Adrenal gland (tissue), 12 donors: ENCODE results near the gene BCL2. TPM values are rescaled to one million over a fixed set of nuclear protein-coding genes. Genes with fewer than 3 reads are reported as not detected.

ENCODE experiments used
- DNase-seq, 7 donors: peaks; one replicate each; pipeline ENCODE4 v3.0.0-alpha.2; 2019 to 2020
- H3K27ac ChIP-seq, 5 donors: fragments of 200-600 bp; sonication (generic) in 4 of 5; 1 replicate in 3 of 5; 2 replicates in 2 of 5; pipeline versions ENCODE4 v1.5.1 to v1.8.0; 2016 to 2020; ENCODE audit warnings: mild to moderate bottlenecking in 1 of 5
- H3K27me3 ChIP-seq: fragments of 200-600 bp; 2 replicates; pipeline ENCODE4 v1.8.0; 2021
- H3K36me3 ChIP-seq, 2 donors: fragments of 200-600 bp; replicated peaks in 1 of 2; 1 replicate in 1 of 2; 2 replicates in 1 of 2; pipeline versions ENCODE4 v1.5.1 to v1.8.0; 2018 to 2022
- H3K4me1 ChIP-seq, 2 donors: fragments of 200-600 bp; replicated peaks in 1 of 2; 1 replicate in 1 of 2; 2 replicates in 1 of 2; pipeline versions ENCODE4 v1.5.1 to v1.8.0; 2018 to 2021
- H3K4me3 ChIP-seq, 4 donors: fragments of 200-600 bp; sonication (generic) in 3 of 4; one replicate each; pipeline ENCODE4 v1.5.1; 2016 to 2018
- H3K9me3 ChIP-seq, 3 donors: fragments of 200-600 bp; sonication (generic) in 1 of 3; replicated peaks in 1 of 3; 1 replicate in 2 of 3; 2 replicates in 1 of 3; pipeline versions ENCODE4 v1.5.1 to v1.8.0; 2016 to 2021
- CTCF ChIP-seq, 6 experiments: fragments of 450-650 bp in 4 of 6; fragments of 200-600 bp in 2 of 6; sonication (generic) in 1 of 6; IDR thresholded peaks; 1 replicate in 5 of 6; 2 replicates in 1 of 6; pipeline versions ENCODE4 v1.5.1 to v1.8.0; 2016 to 2021; ENCODE audit warnings: antibody characterized with exemption in 6 of 6, mild to moderate bottlenecking in 2 of 6, moderate library complexity in 1 of 6
- POLR2A ChIP-seq, 2 donors: fragments of 450-650 bp; IDR thresholded peaks; one replicate each; pipeline ENCODE4 v1.6.1; 2017; ENCODE audit warnings: antibody characterized with exemption in 2 of 2, mild to moderate bottlenecking in 2 of 2, moderate library complexity in 1 of 2
- WGBS, 4 donors: extraction: QIAGEN DNeasy Blood & Tissue Kit in 2 of 4; methylation state at CpG; one replicate each; pipeline versions ENCODE4 v1.1.5 to v1.1.7; 2013 to 2017; 5-methylcytosine and 5-hydroxymethylcytosine counted together
- intact Hi-C, 2 donors: fragments of 100-400 bp; cut with DNase I; formaldehyde crosslinking; loops; one replicate each; pipeline versions ENCODE4 v1.14.1 to v1.15.0; 2022 to 2023
- polyA plus RNA-seq, 3 donors: library from polyadenylated mRNA; stranded (reverse); fragments of 200-250 nt in 2 of 3; fragments of 350-450 nt in 1 of 3; fragmentation: Illumina TruSeq in 1 of 3; extraction: RNeasy Lipid Tissue Mini Kit (QIAGEN cat#74804) in 1 of 3; gene quantifications; one replicate each; pipeline ENCODE4 v1.2.3, GENCODE V29; 2013 to 2014
- total RNA-seq, 9 donors: library from RNA; depleted of rRNA in 4 of 9; stranded (reverse); fragments of >200 nt in 4 of 9; fragments of 120-200 nt in 1 of 9; fragmentation: NEBNext Ultra II Directional in 1 of 9; extraction: Animal tissue kit (Norgen Biotek cat#: 25700) in 1 of 9; gene quantifications; one replicate each; pipeline versions ENCODE4 v1.1.0 to v1.2.4, GENCODE V29; 2013 to 2023
- donor health status: healthy with polysubstance abuse.
- donor health status: Bipolar disorder and iron deficiency.
- donor health status: DM: yes; HTN: yes; CAD: no.
- donor health status: DM: no; HTN: no; CAD: no.
- donor health status: DM: no; HTN: no; CAD: no.
- donor health status: DM: yes; HTN: yes; CAD: no.

BCL2 gene
- total and polyA plus RNA-seq, 12 donors, result 0.85 to 7.7 (median 3.4) TPM

- intact Hi-C loops, result no loop called here
- Histone ChIP-seq H3K9me3 (no peaks in the 10 kb centered on the region), H3K4me3 (no peak overlapping the region), H3K4me1 (no peaks in the 10 kb centered on the region), H3K27me3 (no peaks in the 10 kb centered on the region), H3K27ac (no peak overlapping the region), H3K36me3 (no peaks in the 10 kb centered on the region)
- no peak for DNase-seq
- WGBS, 4 donors, result 50 to 90% (median 82%) methylated on average over 2 to 5 of the region's 5 CpGs
- TF ChIP-seq POLR2A (IDR thresholded peaks at IDR 0.05) (no peak), CTCF (IDR thresholded peaks at IDR 0.05) (no peak)
Observed at GRCh38 chr18:63168287-63168686, 151.3 kb downstream of the BCL2 start.

- H3K4me1 ChIP-seq, result peaks cover 7 to 17% of the 10 kb centered on the region in 2 donors
- no peak for DNase-seq
- H3K4me3 ChIP-seq, result no peak overlapping the region
- no peaks in the 10 kb centered on the region for H3K9me3 ChIP-seq
- H3K27ac ChIP-seq, result no peak overlapping the region
- no peaks in the 10 kb centered on the region for H3K27me3 ChIP-seq
- WGBS, 4 donors, result 81 to 92% (median 88%) methylated on average over 11 to 12 of the region's 12 CpGs
- intact Hi-C loops, result no loop called here
- TF ChIP-seq POLR2A (IDR thresholded peaks at IDR 0.05) (no peak), CTCF (IDR thresholded peaks at IDR 0.05) (no peak)
- H3K36me3 ChIP-seq, result no peaks in the 10 kb centered on the region
Observed at GRCh38 chr18:63166142-63166541, 153.4 kb downstream of the BCL2 start.

GRCh38 chr18:63164396-63164795 is 155.2 kb downstream of the BCL2 start:
- peaks cover 7 to 20% of the 10 kb centered on the region in 2 donors for H3K4me1 ChIP-seq
- H3K27ac ChIP-seq, result no peak overlapping the region
- H3K9me3 ChIP-seq, result no peaks in the 10 kb centered on the region
- TF ChIP-seq POLR2A (IDR thresholded peaks at IDR 0.05) (no peak), CTCF (IDR thresholded peaks at IDR 0.05) (no peak)
- H3K27me3 ChIP-seq, result no peaks in the 10 kb centered on the region
- intact Hi-C loops, result no loop called here
- DNase-seq, result no peak
- no peaks in the 10 kb centered on the region for H3K36me3 ChIP-seq
- 91 to 95% (median 95%) methylated on average over 1 of the region's 1 CpG for WGBS, 4 donors
- H3K4me3 ChIP-seq, result no peak overlapping the region

- H3K36me3 ChIP-seq, result no peaks in the 10 kb centered on the region
- TF ChIP-seq POLR2A (IDR thresholded peaks at IDR 0.05), result no peak
- TF ChIP-seq CTCF (IDR thresholded peaks at IDR 0.05), result no peak
- no peaks in the 10 kb centered on the region for H3K27me3 ChIP-seq
- 73 to 84% (median 77%) methylated on average over 7 of the region's 7 CpGs for WGBS, 4 donors
- H3K9me3 ChIP-seq, result no peaks in the 10 kb centered on the region
- H3K4me1 ChIP-seq, result peaks cover 7 to 20% of the 10 kb centered on the region in 2 donors
- no peak overlapping the region for H3K4me3 ChIP-seq
- peak overlapping the region in 2 of 5 donors; percentile 29 to 53 for H3K27ac ChIP-seq
- intact Hi-C loops, result no loop called here
- peak in 1 of 7 donors; percentile 26 for DNase-seq
Observed at GRCh38 chr18:63162271-63163014, 157.1 kb downstream of the BCL2 start.
